Measurements from ENCODE around the gene HES2.

- TF ChIP-seq EP300 (IDR thresholded peaks at IDR 0.05; ENCODE audit: low read depth): no peak
- TF ChIP-seq CTCF (IDR thresholded peaks at IDR 0.05): no peak
- TF ChIP-seq POLR2AphosphoS5 (IDR thresholded peaks at IDR 0.05): no peak
These were observed 1.6 kb downstream of the HES2 start for GRCh38 chr1:6417961-6418667.

All from transverse colon (tissue), 4 donors.